Muscle layer of duodenum (tissue), 2 donors: ENCODE data around the gene PHOX2A.
"Not testable (repeated sequence)": the region's sequence is repeated elsewhere in the genome, so short reads cannot be mapped to it uniquely, and the experiment has no call there.

Experiments
- H3K27ac ChIP-seq: one replicate; pipeline ENCODE4 v1.7.0; 2013; ENCODE audit warnings: mild to moderate bottlenecking, low read length
- H3K27me3 ChIP-seq: one replicate; pipeline ENCODE4 v1.7.0; 2013; ENCODE audit warnings: low read depth, mild to moderate bottlenecking, control low read depth, low read length
- H3K36me3 ChIP-seq, 2 donors: one replicate each; pipeline ENCODE4 v1.7.0; 2013; ENCODE audit warnings: low read length in 2 of 2, control low read depth in 1 of 2, mild to moderate bottlenecking in 1 of 2; ENCODE audit not compliant: insufficient read depth in 2 of 2, control insufficient read depth in 1 of 2
- H3K4me1 ChIP-seq, 2 donors: one replicate each; pipeline ENCODE4 v1.7.0; 2013; ENCODE audit warnings: low read length in 2 of 2, mild to moderate bottlenecking in 2 of 2, control low read depth in 1 of 2, moderate library complexity in 1 of 2; ENCODE audit not compliant: insufficient read depth in 2 of 2, control insufficient read depth in 1 of 2
- H3K4me3 ChIP-seq, 2 donors: one replicate each; pipeline ENCODE4 v1.7.0; 2013; ENCODE audit warnings: low read length in 2 of 2, low read depth in 1 of 2, mild to moderate bottlenecking in 1 of 2
- H3K9me3 ChIP-seq, 2 donors: one replicate each; pipeline ENCODE4 v1.7.0; 2013; ENCODE audit warnings: low read length in 2 of 2, control low read depth in 1 of 2, mild to moderate bottlenecking in 1 of 2; ENCODE audit not compliant: control insufficient read depth in 1 of 2
- donor health status: healthy.

Gene PHOX2A

GRCh38 chr11:72244060-72244360 is at the start of gene PHOX2A:
Gene PHOX2A (minus strand): TSS chr11:72244176. CDS start chr11:72244004, 172 bp downstream.
- no peaks in the 10 kb centered on the region for H3K9me3 ChIP-seq
- H3K27ac ChIP-seq, result no peak within 1 kb of the TSS
- H3K4me1 ChIP-seq, result peaks cover 3 to 29% of the 10 kb centered on the region in 2 donors
- peak within 1 kb of the TSS in 1 of 2 donors; percentile 19 for H3K4me3 ChIP-seq
- H3K27me3 ChIP-seq, result peaks cover 51% of the 10 kb centered on the region
- H3K36me3 ChIP-seq, result no peaks in the 10 kb centered on the region

GRCh38 chr11:72293391-72293790 is 49.4 kb upstream of the PHOX2A start:
- Histone ChIP-seq H3K9me3 (no peaks in the 10 kb centered on the region), H3K36me3 (peaks cover 0 to 55% of the 10 kb centered on the region in 2 donors), H3K27ac (no peak overlapping the region), H3K4me1 (no peaks in the 10 kb centered on the region), H3K27me3 (no peaks in the 10 kb centered on the region), H3K4me3 (no peak overlapping the region)

DNA sequence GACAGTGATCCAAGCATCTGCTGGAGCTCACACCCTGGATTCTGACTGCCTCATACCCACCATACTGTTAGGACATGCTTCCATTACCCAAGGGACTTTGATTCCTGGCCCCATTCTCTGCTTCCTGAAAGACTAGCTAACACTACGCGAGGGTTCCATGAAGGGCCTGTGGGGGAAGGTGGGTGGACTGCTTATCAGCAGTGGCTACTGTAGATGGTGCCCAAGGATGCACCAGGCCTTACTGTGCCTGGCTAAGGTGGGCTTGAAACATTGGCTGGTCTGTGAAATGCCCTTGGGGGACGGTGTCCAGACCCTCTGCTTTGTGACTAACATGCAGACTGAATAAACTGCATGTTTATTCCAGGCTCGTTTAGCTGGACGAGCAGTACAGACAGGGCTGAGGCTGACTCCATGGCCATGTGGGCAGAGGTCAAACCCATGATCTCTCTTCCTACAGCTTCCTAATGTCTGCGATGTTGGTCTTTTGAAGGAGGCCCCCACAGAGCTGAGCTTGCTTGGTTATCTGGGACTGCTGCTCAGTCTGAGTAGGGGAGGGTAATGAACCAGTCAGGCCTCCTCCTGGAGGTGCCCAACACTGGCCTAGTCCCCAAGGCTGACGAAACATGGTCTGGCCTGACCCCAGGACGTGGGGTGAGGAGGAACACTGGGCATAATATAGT is 48.3 kb upstream of the PHOX2A start:
- Histone ChIP-seq H3K36me3 (peaks cover 0 to 48% of the 10 kb centered on the region in 2 donors), H3K27ac (no peak overlapping the region), H3K4me3 (no peak overlapping the region), H3K4me1 (no peaks in the 10 kb centered on the region), H3K27me3 (no peaks in the 10 kb centered on the region), H3K9me3 (no peaks in the 10 kb centered on the region)

GRCh38 chr11:72290741-72291140 is 46.8 kb upstream of the PHOX2A start:
- H3K4me1 ChIP-seq, H3K27ac ChIP-seq, H3K4me3 ChIP-seq, H3K9me3 ChIP-seq, H3K27me3 ChIP-seq: not testable (repeated sequence)
- H3K36me3 ChIP-seq, result peaks cover 0 to 33% of the 10 kb centered on the region in 2 donors

GRCh38 chr11:72287293-72287692 is 43.3 kb upstream of the PHOX2A start:
- Histone ChIP-seq H3K4me3 (no peak overlapping the region), H3K36me3 (no peaks in the 10 kb centered on the region), H3K9me3 (no peaks in the 10 kb centered on the region), H3K27ac (no peak overlapping the region), H3K4me1 (no peaks in the 10 kb centered on the region), H3K27me3 (no peaks in the 10 kb centered on the region)

GRCh38 chr11:72283947-72284346 is 40.0 kb upstream of the PHOX2A start:
- Histone ChIP-seq H3K9me3 (no peaks in the 10 kb centered on the region), H3K27me3 (no peaks in the 10 kb centered on the region), H3K4me1 (no peaks in the 10 kb centered on the region), H3K36me3 (no peaks in the 10 kb centered on the region), H3K27ac (no peak overlapping the region), H3K4me3 (no peak overlapping the region)

DNA sequence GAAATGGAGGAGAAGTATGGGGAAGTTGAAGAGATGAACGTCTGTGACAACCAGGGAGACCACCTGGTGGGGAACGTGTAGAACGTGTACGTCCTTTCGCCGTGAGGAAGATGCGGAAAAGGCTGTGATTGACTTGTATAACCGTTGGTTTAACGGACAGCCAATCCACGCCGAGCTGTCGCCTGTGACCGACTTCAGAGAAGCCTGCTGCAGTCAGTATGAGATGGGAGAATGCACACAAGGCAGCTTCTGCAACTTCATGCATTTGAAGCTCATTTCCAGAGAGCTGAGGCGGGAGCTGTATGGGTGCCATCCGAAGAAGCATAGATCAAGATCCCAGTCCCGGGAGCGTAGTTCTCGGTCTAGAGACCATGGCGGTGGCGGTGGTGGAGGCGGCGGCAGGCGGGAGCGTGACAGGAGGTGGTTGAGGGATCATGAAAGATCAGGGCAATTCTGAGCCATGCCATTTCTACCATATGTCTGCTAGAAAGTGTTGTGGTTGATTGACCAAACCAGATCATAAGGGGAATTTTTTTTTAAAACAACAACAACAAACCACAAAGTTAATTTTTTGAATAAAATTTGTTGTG is 36.8 kb upstream of the PHOX2A start:
- H3K27ac ChIP-seq, result no peak overlapping the region
- H3K36me3 ChIP-seq, result no peaks in the 10 kb centered on the region
- H3K27me3 ChIP-seq, result no peaks in the 10 kb centered on the region
- H3K4me1 ChIP-seq, result no peaks in the 10 kb centered on the region
- H3K4me3 ChIP-seq, result no peak overlapping the region
- no peaks in the 10 kb centered on the region for H3K9me3 ChIP-seq

DNA sequence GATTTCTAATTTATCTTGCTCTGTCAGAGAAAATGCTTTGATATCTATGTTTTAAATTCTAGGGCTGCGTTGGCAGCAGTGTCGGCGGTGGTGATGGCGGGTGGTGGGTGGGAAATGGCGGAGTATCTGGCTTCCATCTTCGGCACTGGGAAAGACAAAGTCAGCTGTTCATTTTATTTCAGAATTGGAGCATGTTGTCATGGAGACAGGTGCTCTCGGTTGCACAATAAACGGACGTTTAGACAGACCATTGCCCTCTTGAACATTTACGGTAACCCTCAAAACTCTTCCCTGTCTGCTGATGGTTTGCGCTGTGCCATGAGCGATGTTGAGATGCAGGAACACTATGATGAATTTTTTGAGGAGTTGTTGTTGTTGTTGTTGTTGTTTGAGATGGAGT is 36.1 kb upstream of the PHOX2A start:
- H3K9me3 ChIP-seq, result no peaks in the 10 kb centered on the region
- H3K36me3 ChIP-seq, result no peaks in the 10 kb centered on the region
- no peaks in the 10 kb centered on the region for H3K27me3 ChIP-seq
- no peaks in the 10 kb centered on the region for H3K4me1 ChIP-seq
- H3K4me3 ChIP-seq, result no peak overlapping the region
- H3K27ac ChIP-seq, result no peak overlapping the region

- Histone ChIP-seq H3K27me3 (no peaks in the 10 kb centered on the region), H3K9me3 (no peaks in the 10 kb centered on the region), H3K36me3 (no peaks in the 10 kb centered on the region), H3K27ac (no peak overlapping the region), H3K4me1 (no peaks in the 10 kb centered on the region), H3K4me3 (no peak overlapping the region)
Observed at GRCh38 chr11:72278905-72279304, 34.9 kb upstream of the PHOX2A start.

DNA sequence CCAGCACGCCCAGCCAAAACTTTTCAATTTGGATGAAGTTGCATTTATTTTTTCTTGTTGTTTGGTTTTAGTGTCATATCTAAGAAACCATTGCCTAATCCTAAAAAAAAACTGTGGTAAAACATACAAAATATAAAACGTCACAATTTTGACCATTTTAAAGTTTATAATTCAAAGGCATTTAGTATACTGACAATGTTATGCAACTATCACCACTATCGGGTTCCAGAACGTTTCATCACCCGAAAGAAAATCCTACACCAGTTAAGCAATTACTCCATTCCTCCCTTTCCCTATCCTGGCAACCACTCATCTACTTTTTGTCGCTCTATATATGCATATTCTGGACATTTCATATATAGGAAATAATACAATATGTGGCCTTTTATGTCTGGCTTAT is 30.5 kb upstream of the PHOX2A start:
- Histone ChIP-seq H3K36me3 (no peaks in the 10 kb centered on the region), H3K9me3 (no peaks in the 10 kb centered on the region), H3K4me1 (no peaks in the 10 kb centered on the region), H3K4me3 (no peak overlapping the region), H3K27ac (no peak overlapping the region), H3K27me3 (no peaks in the 10 kb centered on the region)

DNA sequence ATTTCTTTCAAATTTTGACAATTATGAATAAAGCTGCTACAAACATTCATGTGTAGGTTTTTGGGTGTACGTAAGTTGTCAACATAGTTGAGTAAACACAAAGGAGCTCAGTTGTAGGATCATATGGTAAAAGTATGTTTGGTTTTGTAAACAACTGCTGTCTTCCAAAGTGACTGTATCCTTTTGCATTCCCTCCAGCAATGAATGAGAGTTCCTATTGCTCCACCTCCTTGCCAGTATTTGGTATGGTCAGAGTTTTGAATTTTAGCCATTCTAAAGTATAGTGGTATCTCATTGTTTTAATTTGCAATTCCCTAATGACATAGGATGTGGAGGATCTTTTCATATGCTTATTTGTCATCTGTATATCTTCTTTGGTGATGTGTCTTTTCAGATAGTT is 28.0 kb upstream of the PHOX2A start:
- no peak overlapping the region for H3K27ac ChIP-seq
- H3K4me1 ChIP-seq, result no peaks in the 10 kb centered on the region
- H3K36me3 ChIP-seq, result no peaks in the 10 kb centered on the region
- H3K4me3 ChIP-seq, result no peak overlapping the region
- H3K9me3 ChIP-seq, result no peaks in the 10 kb centered on the region
- H3K27me3 ChIP-seq, result no peaks in the 10 kb centered on the region
